Colon (tissue), 2 donors: ENCODE measurements around the gene TESK2.
"Not testable (repeated sequence)": the region's sequence is repeated elsewhere in the genome, so short reads cannot be mapped to it uniquely, and the experiment has no call there.

Experiments
- FAIRE-seq: peaks from 2 replicates; lab custom pipeline; 2012; peaks lifted over from hg19 to GRCh38; lab: Jason Lieb, UNC
- donor health status: control.
- donor health status: control.

The TESK2 gene

GRCh38 chr1:45510036-45510971 is 19.3 kb upstream of the TESK2 start:
- no peak for FAIRE-seq

GRCh38 chr1:45508295-45509151 is 17.6 kb upstream of the TESK2 start:
- no peak for FAIRE-seq

- FAIRE-seq, result no peak
Observed at GRCh38 chr1:45507893-45508292, 16.9 kb upstream of the TESK2 start.

- no peak for FAIRE-seq
Observed at GRCh38 chr1:45507195-45507594, 16.2 kb upstream of the TESK2 start.

- FAIRE-seq, result no peak
Observed at GRCh38 chr1:45503462-45504360, 12.7 kb upstream of the TESK2 start.

- no peak for FAIRE-seq
Observed at GRCh38 chr1:45501505-45501859, 10.5 kb upstream of the TESK2 start.

- FAIRE-seq, result no peak
Observed at GRCh38 chr1:45499415-45499769, 8.4 kb upstream of the TESK2 start.

- no peak for FAIRE-seq
Observed at GRCh38 chr1:45498279-45498678, 7.3 kb upstream of the TESK2 start.

GRCh38 chr1:45493116-45493697 is 2.2 kb upstream of the TESK2 start:
- FAIRE-seq, result no peak

GRCh38 chr1:45492691-45493090 is 1.7 kb upstream of the TESK2 start:
- no peak for FAIRE-seq

- FAIRE-seq, result no peak
Observed at GRCh38 chr1:45491487-45492260, 711 bp upstream of the TESK2 start.

- no peak for FAIRE-seq
Observed at GRCh38 chr1:45490121-45490625, 790 bp downstream of the TESK2 start.

- not testable (repeated sequence) for FAIRE-seq
Observed at GRCh38 chr1:45489379-45489778, 1.6 kb downstream of the TESK2 start.

- no peak for FAIRE-seq
Observed at GRCh38 chr1:45488666-45489377, 2.1 kb downstream of the TESK2 start.

GRCh38 chr1:45485949-45486348 is 5.0 kb downstream of the TESK2 start:
- no peak for FAIRE-seq

- peak; percentile 21 for FAIRE-seq
Observed at GRCh38 chr1:45479039-45479748, 11.8 kb downstream of the TESK2 start.

- FAIRE-seq, result no peak
Observed at GRCh38 chr1:45478121-45478814, 12.7 kb downstream of the TESK2 start.

- no peak for FAIRE-seq
Observed at GRCh38 chr1:45477646-45478045, 13.3 kb downstream of the TESK2 start.

GRCh38 chr1:45474194-45474593 is 16.8 kb downstream of the TESK2 start:
- FAIRE-seq, result not testable (repeated sequence)
